ENCODE measurements around the gene IL34.
"Not testable (repeated sequence)": the region's sequence is repeated elsewhere in the genome, so short reads cannot be mapped to it uniquely, and the experiment has no call there.

IL34 gene

DNA sequence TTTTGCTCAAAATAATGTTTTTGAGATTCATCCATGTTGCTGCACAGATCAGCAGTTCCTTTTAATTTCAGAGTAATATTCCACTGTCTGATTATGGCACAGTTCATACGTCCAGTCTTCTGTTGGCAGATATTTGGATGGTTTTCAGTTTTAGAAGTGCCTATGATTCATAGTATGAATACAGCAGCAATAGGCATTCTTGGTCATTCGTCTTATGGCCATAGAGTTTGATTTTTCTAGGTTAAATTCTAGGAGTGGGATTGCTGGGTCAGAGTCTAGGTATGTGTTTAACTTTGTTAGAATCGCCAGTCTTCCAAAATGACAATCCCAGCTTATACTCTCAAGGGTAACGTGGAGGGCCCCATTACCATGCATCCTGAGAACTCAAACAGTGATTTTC is 11.5 kb upstream of the IL34 start:
- H3K4me1 ChIP-seq (ENCODE audit: low read length), result no peaks in the 10 kb centered on the region
- no peaks in the 10 kb centered on the region for H3K36me3 ChIP-seq (replicated peaks; ENCODE audit: low read depth, low read length)
- 0 out of 2 replicates have a peak, but pooled peaks cover 4% of the 10 kb centered on the region for H3K27me3 ChIP-seq (ENCODE audit: low read depth, low read length)
- H3K79me2 ChIP-seq (ENCODE audit: low read length), result no peaks in the 10 kb centered on the region
- H4K20me1 ChIP-seq (ENCODE audit: insufficient read depth, low read length), result no peaks in the 10 kb centered on the region
- TF ChIP-seq, protein P1, sequence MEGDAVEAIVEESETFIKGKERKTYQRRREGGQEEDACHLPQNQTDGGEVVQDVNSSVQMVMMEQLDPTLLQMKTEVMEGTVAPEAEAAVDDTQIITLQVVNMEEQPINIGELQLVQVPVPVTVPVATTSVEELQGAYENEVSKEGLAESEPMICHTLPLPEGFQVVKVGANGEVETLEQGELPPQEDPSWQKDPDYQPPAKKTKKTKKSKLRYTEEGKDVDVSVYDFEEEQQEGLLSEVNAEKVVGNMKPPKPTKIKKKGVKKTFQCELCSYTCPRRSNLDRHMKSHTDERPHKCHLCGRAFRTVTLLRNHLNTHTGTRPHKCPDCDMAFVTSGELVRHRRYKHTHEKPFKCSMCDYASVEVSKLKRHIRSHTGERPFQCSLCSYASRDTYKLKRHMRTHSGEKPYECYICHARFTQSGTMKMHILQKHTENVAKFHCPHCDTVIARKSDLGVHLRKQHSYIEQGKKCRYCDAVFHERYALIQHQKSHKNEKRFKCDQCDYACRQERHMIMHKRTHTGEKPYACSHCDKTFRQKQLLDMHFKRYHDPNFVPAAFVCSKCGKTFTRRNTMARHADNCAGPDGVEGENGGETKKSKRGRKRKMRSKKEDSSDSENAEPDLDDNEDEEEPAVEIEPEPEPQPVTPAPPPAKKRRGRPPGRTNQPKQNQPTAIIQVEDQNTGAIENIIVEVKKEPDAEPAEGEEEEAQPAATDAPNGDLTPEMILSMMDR (IDR thresholded peaks at IDR 0.05; ENCODE audit: low read depth, low read length), result no peak
- TF ChIP-seq EZH2phosphoT487 (IDR thresholded peaks at IDR 0.05; ENCODE audit: low read depth), result no peak
- no peak overlapping the region for H3K9ac ChIP-seq (ENCODE audit: low read length)
- no peak overlapping the region for H3K4me3 ChIP-seq (ENCODE audit: low read length)
- no peak overlapping the region for H3K27ac ChIP-seq (ENCODE audit: low read length)
- H3K4me2 ChIP-seq (ENCODE audit: low read length), result no peak overlapping the region
- H2AFZ ChIP-seq (ENCODE audit: low read depth, low read length), result no peak overlapping the region
- no peaks in the 10 kb centered on the region for H3K9me3 ChIP-seq (ENCODE audit: insufficient read depth, low read length)

DNA sequence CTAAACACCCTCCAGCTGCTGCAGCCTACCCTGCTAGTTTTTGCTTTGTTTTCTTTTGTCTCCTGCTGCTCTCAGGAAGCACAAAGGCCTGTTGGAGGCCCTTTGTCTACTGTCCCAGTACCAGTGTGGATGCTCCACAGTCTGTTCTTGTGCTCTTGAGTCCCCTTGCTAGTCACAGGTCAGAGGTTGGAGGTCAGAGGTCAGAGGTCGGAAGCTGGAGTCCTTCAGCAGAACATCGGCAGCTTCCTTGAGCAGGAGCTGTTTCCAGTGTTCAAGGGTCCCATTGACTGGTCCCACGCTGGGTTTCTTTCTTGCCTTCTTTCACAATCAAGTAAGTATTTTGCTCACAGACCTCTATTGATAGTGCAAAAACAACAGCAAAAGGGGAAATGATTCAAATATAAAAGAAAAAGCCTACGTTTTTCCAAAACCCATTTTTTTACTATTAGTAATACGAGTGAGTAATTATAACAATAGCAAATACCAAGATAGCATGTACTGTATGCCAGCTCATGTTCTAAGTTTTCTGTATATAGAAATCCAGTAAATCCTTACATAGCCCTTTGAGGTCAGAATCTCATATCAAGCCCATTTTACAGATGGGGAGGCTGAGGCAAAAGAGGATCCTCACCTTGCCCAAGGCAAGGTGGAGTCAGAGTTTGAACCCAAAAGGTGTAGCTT is 10.9 kb upstream of the IL34 start:
- Histone ChIP-seq H3K36me3 (replicated peaks; ENCODE audit: low read depth, low read length) (no peaks in the 10 kb centered on the region), H3K4me3 (ENCODE audit: low read length) (no peak overlapping the region), H3K4me2 (ENCODE audit: low read length) (no peak overlapping the region), H3K27me3 (ENCODE audit: low read depth, low read length) (0 out of 2 replicates have a peak, but pooled peaks cover 4% of the 10 kb centered on the region), H2AFZ (ENCODE audit: low read depth, low read length) (no peak overlapping the region), H3K27ac (ENCODE audit: low read length) (no peak overlapping the region), H3K9ac (ENCODE audit: low read length) (no peak overlapping the region), H3K9me3 (ENCODE audit: insufficient read depth, low read length) (no peaks in the 10 kb centered on the region), H3K4me1 (ENCODE audit: low read length) (no peaks in the 10 kb centered on the region), H3K79me2 (ENCODE audit: low read length) (no peaks in the 10 kb centered on the region), H4K20me1 (ENCODE audit: insufficient read depth, low read length) (no peaks in the 10 kb centered on the region)
- TF ChIP-seq, protein P1 (IDR thresholded peaks at IDR 0.05; ENCODE audit: low read depth, low read length), result no peak
- TF ChIP-seq EZH2phosphoT487 (IDR thresholded peaks at IDR 0.05; ENCODE audit: low read depth), result no peak

DNA sequence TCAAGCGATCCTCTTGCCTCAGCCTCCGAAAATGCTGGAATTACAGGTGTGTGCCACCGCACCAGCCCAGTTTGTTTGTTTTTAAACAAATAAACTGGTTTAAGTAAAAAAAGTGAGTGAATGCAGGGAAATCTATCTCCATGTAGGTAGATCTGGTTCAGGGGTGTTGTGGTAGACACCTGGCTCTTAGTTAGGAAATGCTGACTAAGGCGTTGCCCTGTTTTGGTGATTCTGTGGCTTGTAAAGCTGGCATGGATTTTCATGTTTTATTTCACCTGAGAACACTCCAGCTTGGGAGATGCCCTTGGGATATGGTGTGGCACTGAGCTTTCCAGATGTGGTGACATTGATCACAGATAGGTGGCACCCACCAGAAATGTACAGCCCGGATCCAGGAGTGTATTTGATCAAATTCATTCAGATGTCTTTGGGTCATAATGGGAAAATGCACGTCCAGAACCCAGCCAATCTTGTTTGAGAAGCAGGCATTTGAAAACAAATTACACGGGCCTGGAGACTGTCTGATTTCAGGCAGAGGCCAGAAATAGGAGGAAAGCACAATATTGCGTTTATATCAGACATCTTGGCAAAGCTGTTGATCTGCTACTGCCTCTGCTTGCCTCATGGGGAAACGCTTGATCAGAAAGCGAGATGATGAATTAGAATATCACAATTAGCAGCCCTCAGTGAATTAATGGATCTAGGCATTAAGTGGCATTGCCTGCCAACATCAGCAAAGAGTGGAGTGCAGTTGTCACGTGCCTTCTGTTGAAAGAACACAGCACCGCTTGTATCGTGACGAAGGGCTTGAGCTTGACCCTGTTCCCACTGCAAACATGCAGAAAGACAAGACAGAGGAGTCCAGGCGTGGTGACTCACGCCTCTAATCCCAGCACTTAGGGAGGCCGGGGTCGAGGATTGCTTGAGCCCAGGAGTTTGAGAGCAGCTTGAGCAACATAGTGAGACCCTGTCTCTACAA is 7.3 kb upstream of the IL34 start:
- Histone ChIP-seq H3K4me2 (ENCODE audit: low read length) (no peak overlapping the region), H3K27me3 (ENCODE audit: low read depth, low read length) (peaks cover 4% of the 10 kb centered on the region; the same call in 1 of the 2 replicates), H3K4me1 (ENCODE audit: low read length) (no peaks in the 10 kb centered on the region), H3K36me3 (replicated peaks; ENCODE audit: low read depth, low read length) (no peaks in the 10 kb centered on the region), H3K4me3 (ENCODE audit: low read length) (no peak overlapping the region), H3K9ac (ENCODE audit: low read length) (no peak overlapping the region), H4K20me1 (ENCODE audit: insufficient read depth, low read length) (no peaks in the 10 kb centered on the region), H3K79me2 (ENCODE audit: low read length) (no peaks in the 10 kb centered on the region), H3K27ac (ENCODE audit: low read length) (no peak overlapping the region), H3K9me3 (ENCODE audit: insufficient read depth, low read length) (no peaks in the 10 kb centered on the region), H2AFZ (ENCODE audit: low read depth, low read length) (no peak overlapping the region)
- TF ChIP-seq EZH2phosphoT487 (IDR thresholded peaks at IDR 0.05; ENCODE audit: low read depth), result no peak

DNA sequence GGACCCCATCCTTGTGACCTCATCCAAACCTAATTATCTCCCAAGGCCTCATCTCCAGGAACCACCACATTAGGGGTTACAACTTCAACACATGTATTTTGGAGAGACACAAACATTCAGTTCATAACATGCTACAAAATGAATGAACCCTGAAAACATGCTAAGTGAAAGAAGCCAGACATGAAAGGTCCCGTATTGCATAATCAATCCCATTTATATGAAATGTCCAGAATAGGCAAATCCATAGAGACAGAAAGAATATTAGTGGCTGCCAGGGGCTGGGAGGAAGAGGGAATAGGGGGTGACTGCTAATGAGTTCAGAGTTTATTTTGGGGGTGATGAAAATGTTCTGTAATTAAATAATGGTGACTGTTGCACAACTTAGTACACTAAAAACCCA is 3.7 kb upstream of the IL34 start:
- Histone ChIP-seq H3K9me3 (ENCODE audit: insufficient read depth, low read length) (no peaks in the 10 kb centered on the region), H2AFZ (ENCODE audit: low read depth, low read length) (no peak overlapping the region), H3K27ac (ENCODE audit: low read length) (no peak overlapping the region), H3K4me1 (ENCODE audit: low read length) (no peaks in the 10 kb centered on the region), H3K27me3 (ENCODE audit: low read depth, low read length) (peaks cover 3% of the 10 kb centered on the region; the same call in 1 of the 2 replicates), H3K4me3 (ENCODE audit: low read length) (no peak overlapping the region), H3K79me2 (ENCODE audit: low read length) (no peaks in the 10 kb centered on the region), H3K9ac (ENCODE audit: low read length) (no peak overlapping the region), H3K36me3 (replicated peaks; ENCODE audit: low read depth, low read length) (no peaks in the 10 kb centered on the region), H3K4me2 (ENCODE audit: low read length) (no peak overlapping the region), H4K20me1 (ENCODE audit: insufficient read depth, low read length) (no peaks in the 10 kb centered on the region)
- TF ChIP-seq, protein P1 (IDR thresholded peaks at IDR 0.05; ENCODE audit: low read depth, low read length), result no peak
- no peak for TF ChIP-seq EZH2phosphoT487 (IDR thresholded peaks at IDR 0.05; ENCODE audit: low read depth)

DNA sequence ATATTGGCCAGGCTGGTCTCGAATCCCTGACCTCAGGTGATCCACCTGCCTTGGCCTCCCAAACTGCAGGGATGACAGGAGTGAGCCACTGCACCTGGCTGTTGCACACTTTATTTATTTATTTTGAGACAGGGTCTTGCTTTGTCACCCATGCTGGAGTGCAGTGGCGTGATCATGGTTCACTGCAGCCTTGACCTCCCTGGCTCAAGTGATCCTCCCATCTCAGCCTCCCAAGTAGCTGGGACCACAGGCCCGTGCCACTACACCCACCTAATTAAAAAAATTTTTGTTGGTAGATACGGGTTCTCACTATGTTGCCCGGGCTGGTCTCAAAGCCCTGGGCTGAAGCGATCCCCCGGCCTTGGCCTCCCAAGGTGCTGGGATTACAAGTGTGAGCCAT is 3.1 kb upstream of the IL34 start:
- not testable (repeated sequence) for H3K27me3 ChIP-seq (ENCODE audit: low read depth, low read length); H3K4me3 ChIP-seq (ENCODE audit: low read length)

More for the DNA sequence above, 3.1 kb upstream of the IL34 start:
- not testable (repeated sequence) for H4K20me1 ChIP-seq (ENCODE audit: insufficient read depth, low read length); H3K79me2 ChIP-seq (ENCODE audit: low read length); H3K9me3 ChIP-seq (ENCODE audit: insufficient read depth, low read length); H3K27ac ChIP-seq (ENCODE audit: low read length); H3K9ac ChIP-seq (ENCODE audit: low read length); H3K4me1 ChIP-seq (ENCODE audit: low read length); H2AFZ ChIP-seq (ENCODE audit: low read depth, low read length); H3K4me2 ChIP-seq (ENCODE audit: low read length); H3K36me3 ChIP-seq (replicated peaks; ENCODE audit: low read depth, low read length)
